K562 (cell line): ENCODE data around the gene IPO13. TPM values are rescaled to one million over a fixed set of nuclear protein-coding genes. Genes with fewer than 3 reads are reported as not detected.

Source experiments
- ATAC-seq: fragments of 200-7000 bp; cut with Tn5 transposase; 3 replicates; pipeline ENCODE4 v1.9.1; 2020; ENCODE audit warnings: moderate library complexity
- BruUV-seq: library from RNA; stranded (reverse); fragments of 400-500 nt; replicated peaks from 2 replicates; lab custom pipeline; 2021; lab: Mats Ljungman, UMichigan
- CTCF ChIA-PET: fragments of 300-600 bp; formaldehyde crosslinking; extraction: SDS; loops from one replicate; lab custom pipeline; 2021; ENCODE audit warnings: low intra/inter-chr PET ratio; lab: Yijun Ruan, JAX
- POLR2A ChIA-PET: fragments of 300-600, 350-650 bp; sonication (Branson Sonifier 250); formaldehyde crosslinking; extraction: SDS; loops from one replicate; lab custom pipeline; 2021; ENCODE audit warnings: antibody characterized with exemption, inconsistent platforms; lab: Yijun Ruan, JAX
- DNase-seq, 4 experiments: peaks; one replicate each; pipeline versions ENCODE4 v3.0.0 to v3.0.0-alpha.2; 2011 to 2018; ENCODE audit warnings: low spot score in 3 of 4, mixed read lengths in 3 of 4; ENCODE audit errors: extremely low read depth in 1 of 4
- FAIRE-seq: peaks from 2 replicates; lab custom pipeline; 2011; peaks lifted over from hg19 to GRCh38; lab: Jason Lieb, UNC
- H2AFZ ChIP-seq: 2 replicates; pipeline ENCODE4 v1.6.0; 2011; ENCODE audit warnings: low read depth, low read length, control low read depth, inconsistent platforms
- H3K27ac ChIP-seq: fragments of 200-600 bp; 3 replicates; pipeline ENCODE4 v1.8.0; 2011; ENCODE audit warnings: low read depth, mild to moderate bottlenecking, control low read depth, inconsistent platforms, low read length, moderate library complexity, mixed read lengths; ENCODE audit errors: extremely low read depth
- H3K27me3 ChIP-seq, 2 experiments: fragments of 300-600 bp in 1 of 2; 2 replicates in 1 of 2; 3 replicates in 1 of 2; pipeline versions ENCODE4 v1.6.0 to v1.8.0; 2011; ENCODE audit warnings: inconsistent platforms in 2 of 2, low read length in 2 of 2, mild to moderate bottlenecking in 1 of 2, mixed read lengths in 1 of 2, moderate library complexity in 1 of 2; ENCODE audit not compliant: control insufficient read depth in 2 of 2, insufficient read depth in 2 of 2
- H3K36me3 ChIP-seq: fragments of 300-600 bp; 3 replicates; pipeline ENCODE4 v1.8.0; 2011; ENCODE audit warnings: mild to moderate bottlenecking, low read length, inconsistent platforms; ENCODE audit not compliant: control insufficient read depth, insufficient read depth
- H3K4me1 ChIP-seq, 2 experiments: fragments of 200-600 bp in 1 of 2; replicated peaks in 1 of 2; 2 replicates in 1 of 2; 3 replicates in 1 of 2; pipeline versions ENCODE4 v1.5.1 to v1.8.0; 2011; ENCODE audit warnings: inconsistent platforms in 2 of 2, low read length in 2 of 2, mild to moderate bottlenecking in 1 of 2, mixed read lengths in 1 of 2, moderate library complexity in 1 of 2; ENCODE audit not compliant: control insufficient read depth in 2 of 2, insufficient read depth in 2 of 2
- H3K4me2 ChIP-seq: 2 replicates; pipeline ENCODE4 v1.6.1; 2011; ENCODE audit warnings: low read length, control low read depth, inconsistent platforms, mixed read lengths; ENCODE audit not compliant: insufficient read depth
- H3K4me3 ChIP-seq: fragments of 200-600 bp; sonication (generic), shearing (Covaris generic); 2 replicates; pipeline ENCODE4 v1.5.1; 2016; ENCODE audit warnings: control low read depth, inconsistent platforms
- H3K79me2 ChIP-seq: fragments of 200-600 bp; 3 replicates; pipeline ENCODE4 v1.8.0; 2011; ENCODE audit warnings: low read length, inconsistent platforms; ENCODE audit not compliant: control insufficient read depth, insufficient read depth
- H3K9ac ChIP-seq, 2 experiments: 2 replicates each; pipeline versions ENCODE4 v1.6.0 to v1.6.1; 2011; ENCODE audit warnings: low read depth in 2 of 2, low read length in 2 of 2, control low read depth in 1 of 2, inconsistent platforms in 1 of 2, mild to moderate bottlenecking in 1 of 2, mixed read lengths in 1 of 2; ENCODE audit not compliant: insufficient read depth in 1 of 2
- H3K9me1 ChIP-seq: one replicate; pipeline ENCODE4 v1.6.0; 2011; ENCODE audit warnings: inconsistent platforms, mild to moderate bottlenecking, low read length, moderate library complexity; ENCODE audit not compliant: control insufficient read depth, insufficient read depth
- H3K9me3 ChIP-seq: replicated peaks from 2 replicates; pipeline ENCODE4 v1.5.1; 2011; ENCODE audit warnings: low read depth, low read length, inconsistent platforms; ENCODE audit not compliant: control insufficient read depth, insufficient read depth
- H4K20me1 ChIP-seq: replicated peaks from 2 replicates; pipeline ENCODE4 v1.6.1; 2011; ENCODE audit warnings: low read length, inconsistent platforms, mixed read lengths; ENCODE audit not compliant: control insufficient read depth, insufficient read depth
- ATF1 ChIP-seq, 2 experiments: fragments of 450-650 bp in 1 of 2; IDR thresholded peaks; 2 replicates each; pipeline ENCODE4 v1.6.1; 2016; ENCODE audit warnings: missing compliant biosample characterization in 1 of 2, missing genetic modification characterization in 1 of 2
- MECOM ChIP-seq: fragments of 250-450 bp; sonication (Bioruptor Pico); IDR thresholded peaks from 2 replicates; pipeline ENCODE4 v1.8.0; 2022; ENCODE audit warnings: inconsistent platforms
- POLR2H ChIP-seq: IDR thresholded peaks from 2 replicates; pipeline ENCODE4 v1.6.1; 2016; ENCODE audit warnings: missing genetic modification characterization, low read depth, mild to moderate bottlenecking, control low read depth, missing compliant biosample characterization, moderate library complexity
- RBFOX2 ChIP-seq: fragments of 200-400 bp; formaldehyde crosslinking; IDR thresholded peaks from 2 replicates; pipeline ENCODE4 v1.6.1; 2017; ENCODE audit warnings: low read depth, mild to moderate bottlenecking, low read length, moderate library complexity
- RBM17 ChIP-seq: fragments of 200-400 bp; formaldehyde crosslinking; IDR thresholded peaks from 2 replicates; pipeline ENCODE4 v1.6.1; 2017; ENCODE audit warnings: low read depth, mild to moderate bottlenecking, low read length, borderline replicate concordance
- ZBTB7A ChIP-seq: IDR thresholded peaks from 2 replicates; pipeline ENCODE4 v1.6.1; 2011; ENCODE audit warnings: low read depth, mild to moderate bottlenecking, low read length, moderate library complexity, borderline replicate concordance; ENCODE audit not compliant: control insufficient read depth
- ZNF347 ChIP-seq: fragments of 450-650 bp; formaldehyde crosslinking; IDR thresholded peaks from 2 replicates; pipeline ENCODE4 v1.4.0; 2020; ENCODE audit warnings: low read depth, mild to moderate bottlenecking, moderate library complexity
- WGBS: fragments of 100-300 bp; shearing (Covaris generic); methylation state at CpG from one replicate; pipeline ENCODE4 v1.1.6; 2016; ENCODE audit warnings: low coverage, mixed read lengths; ENCODE audit not compliant: insufficient coverage; ENCODE audit errors: missing lambda C conversion rate; 5-methylcytosine and 5-hydroxymethylcytosine counted together
- in situ Hi-C: fragments of 300-500 bp; cut with MboI; formaldehyde crosslinking; loops from 4 replicates; pipeline ENCODE4 v1.15.0; 2018; ENCODE audit warnings: inconsistent platforms, mixed read lengths
- intact Hi-C: fragments of 100-400 bp; cut with micrococcal nuclease; formaldehyde crosslinking; loops from 2 replicates; pipeline ENCODE4 v1.14.2; 2022
- polyA plus RNA-seq, 8 experiments: library from polyadenylated mRNA; depleted of rRNA in 4 of 8; stranded (reverse) in 5 of 8; unstranded in 3 of 8; fragments of >200 nt; fragmentation: Nextera tagmentation in 2 of 8; fragmentation: Illumina TruSeq in 1 of 8; extraction: Ambion mirVana in 2 of 8; extraction: Trizol in 1 of 8; gene quantifications; 2 replicates each; pipeline versions ENCODE4 v1.2.1 to v1.2.3, GENCODE V29; 2011 to 2014; ENCODE audit warnings: inconsistent platforms in 1 of 8, missing spikeins in 1 of 8
- total RNA-seq, 7 experiments: library from RNA; depleted of rRNA in 6 of 7; stranded (reverse); fragments of >200 nt in 6 of 7; fragmentation: Illumina TruSeq in 2 of 7; extraction: Trizol in 2 of 7; gene quantifications; 2 replicates each; pipeline versions ENCODE4 v1.2.1 to v1.2.3, GENCODE V29; 2011 to 2021; ENCODE audit warnings: low replicate concordance in 1 of 7

IPO13 gene
- total and polyA plus RNA-seq, 9 of the 15 experiments (the other 6 are each of a cell fraction or from before 2014, with no cell fraction given), result 7.0 to 30.8 (median 16.2) TPM

DNA sequence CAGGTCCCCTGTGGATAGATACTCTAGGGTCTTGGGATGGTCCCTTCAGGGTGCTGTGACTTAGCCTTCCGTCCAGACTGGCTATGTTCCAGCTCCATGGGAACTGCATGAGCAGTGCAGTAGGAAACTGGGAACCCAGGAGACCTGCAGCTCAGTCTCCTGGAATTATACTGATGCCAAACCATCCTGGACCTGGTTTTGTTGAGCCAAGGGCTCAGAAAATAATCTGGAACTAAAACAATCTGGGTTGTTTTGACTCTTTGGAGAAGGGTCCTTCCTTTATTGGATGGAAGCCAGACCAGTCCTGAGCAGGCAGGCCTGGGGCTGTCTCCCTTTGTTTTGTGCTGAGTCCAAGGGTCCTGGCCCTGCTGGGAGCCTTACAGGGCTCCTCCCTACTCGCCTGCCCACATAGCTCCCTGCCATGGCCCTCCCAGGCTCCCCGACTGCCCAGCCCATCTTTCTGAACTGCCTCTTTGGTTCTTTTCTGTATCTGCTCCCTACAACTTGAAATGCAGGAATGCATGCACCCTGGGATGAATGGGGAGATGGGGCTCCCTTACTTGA, 1.2 kb downstream of the IPO13 start (continued):
- no peak for TF ChIP-seq ATF1 (CRISPR knock-in tag; IDR thresholded peaks at IDR 0.05)
- TF ChIP-seq ATF1 (tag; IDR thresholded peaks at IDR 0.05), result no peak
- no peak for TF ChIP-seq ZNF347
- no peak for TF ChIP-seq MECOM (CRISPR knock-in tag)

DNA sequence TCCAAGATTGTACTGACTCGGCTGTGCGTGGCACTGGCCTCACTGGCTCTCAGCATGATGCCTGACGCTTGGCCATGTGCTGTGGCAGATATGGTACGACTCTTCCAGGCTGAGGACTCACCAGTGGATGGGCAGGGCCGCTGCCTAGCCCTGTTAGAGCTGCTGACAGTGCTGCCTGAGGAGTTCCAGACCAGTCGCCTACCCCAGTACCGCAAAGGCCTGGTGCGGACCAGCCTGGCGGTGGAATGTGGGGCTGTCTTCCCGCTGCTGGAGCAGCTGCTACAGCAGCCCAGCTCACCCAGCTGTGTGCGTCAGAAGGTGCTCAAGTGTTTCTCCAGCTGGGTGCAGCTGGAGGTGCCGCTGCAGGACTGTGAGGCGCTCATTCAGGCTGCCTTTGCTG, 2.9 kb downstream of the IPO13 start:
- ATAC-seq (no peak), FAIRE-seq (no peak), DNase-seq (no peak)
- H3K79me2 ChIP-seq, result peaks cover 42% of the 10 kb centered on the region
- peak overlapping the region in 1 of 2 experiments; percentile 59; a peak in 2 of 4 replicates for H3K9ac ChIP-seq
- H3K27me3 ChIP-seq, result no peaks in the 10 kb centered on the region
- no peak overlapping the region for H3K27ac ChIP-seq
- H3K9me1 ChIP-seq, result no peaks in the 10 kb centered on the region
- intact Hi-C loops (loop anchor here (5.0 kb wide), 1 partner anchor 88 kb away; no protein-coding TSS in a partner anchor), in situ Hi-C loops (no loop called here)
- H3K4me1 ChIP-seq, result peaks cover 19 to 40% of the 10 kb centered on the region in 2 experiments
- H3K4me2 ChIP-seq, result no peak overlapping the region
- TF ChIP-seq POLR2H (tag) (no peak), RBM17 (no peak), RBFOX2 (peak; percentile 12; the same call in 1 of the 2 replicates), ZBTB7A (no peak)
- WGBS, result 81% methylated on average over 13 of the region's 13 CpGs
- H3K9me3 ChIP-seq, result no peaks in the 10 kb centered on the region
- H4K20me1 ChIP-seq, result 0 out of 2 replicates have a peak, but pooled peaks cover 7% of the 10 kb centered on the region
- peaks cover 18% of the 10 kb centered on the region for H3K36me3 ChIP-seq
- ChIA-PET POLR2A (interaction anchor here (0.6 to 1.7 kb wide), 5 partner anchors 17 to 179 kb away, joined by 3 to 6 read pairs (median 3); no protein-coding TSS in a partner anchor), CTCF (no interaction called here)
- no TSS peak for BruUV-seq
- no peak overlapping the region for H2AFZ ChIP-seq
- no peak overlapping the region for H3K4me3 ChIP-seq
